ENCODE results near the gene VGLL4.
"Not testable (repeated sequence)": the region's sequence is repeated elsewhere in the genome, so short reads cannot be mapped to it uniquely, and the experiment has no call there.

The VGLL4 gene

DNA sequence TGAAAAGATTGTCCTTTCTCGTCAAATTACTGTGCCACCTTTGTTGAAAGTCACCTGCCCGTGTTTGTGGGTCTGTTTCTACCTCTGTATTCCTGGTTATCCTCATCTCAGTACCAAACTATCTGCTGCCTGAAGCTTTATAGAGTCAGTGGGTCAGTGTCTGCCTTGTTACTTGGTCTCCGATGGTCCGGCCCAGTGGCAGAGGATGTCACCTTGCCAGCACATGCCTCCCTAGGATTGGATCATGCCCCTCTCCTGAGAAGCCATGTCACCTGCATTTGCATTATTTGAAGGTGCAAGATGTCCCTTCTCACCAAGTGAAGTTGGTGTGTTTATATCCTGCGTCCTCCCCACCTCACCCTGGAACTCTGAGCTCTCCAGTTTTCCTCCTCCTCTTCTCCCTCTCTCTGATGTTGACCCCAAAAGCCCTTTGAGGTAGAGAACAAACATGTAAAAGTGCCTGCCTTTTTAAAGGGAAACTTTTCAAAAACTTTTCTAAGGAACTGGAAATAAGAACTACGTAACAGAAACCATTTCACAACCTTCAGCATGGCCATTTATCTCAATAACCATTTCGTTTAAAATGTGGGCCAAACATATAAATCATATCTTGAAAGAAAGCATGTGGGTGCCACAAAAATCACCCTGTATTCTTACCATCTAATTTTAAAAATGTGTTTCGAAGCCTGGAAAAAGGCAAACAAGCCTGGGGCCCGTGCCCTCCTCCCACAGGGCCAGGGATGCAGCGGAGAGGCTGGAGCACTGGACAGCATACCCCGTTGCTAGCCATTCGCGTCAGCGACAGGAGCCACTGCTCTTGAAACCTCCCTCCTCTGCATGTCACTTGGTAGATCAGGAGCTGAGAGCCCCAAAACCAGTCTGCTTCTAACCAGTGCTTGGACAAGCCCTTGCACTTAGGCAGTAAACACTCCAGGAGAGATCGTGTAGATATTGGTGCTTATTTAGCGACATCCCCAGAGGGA is 102.1 kb downstream of the VGLL4 start:
- TF ChIP-seq POLR2A (IDR thresholded peaks at IDR 0.05; ENCODE audit: low read length) (no peak), GATA1 (IDR thresholded peaks at IDR 0.05; ENCODE audit: low read depth, low read length) (no peak)
- DNase-seq: no peak

DNA sequence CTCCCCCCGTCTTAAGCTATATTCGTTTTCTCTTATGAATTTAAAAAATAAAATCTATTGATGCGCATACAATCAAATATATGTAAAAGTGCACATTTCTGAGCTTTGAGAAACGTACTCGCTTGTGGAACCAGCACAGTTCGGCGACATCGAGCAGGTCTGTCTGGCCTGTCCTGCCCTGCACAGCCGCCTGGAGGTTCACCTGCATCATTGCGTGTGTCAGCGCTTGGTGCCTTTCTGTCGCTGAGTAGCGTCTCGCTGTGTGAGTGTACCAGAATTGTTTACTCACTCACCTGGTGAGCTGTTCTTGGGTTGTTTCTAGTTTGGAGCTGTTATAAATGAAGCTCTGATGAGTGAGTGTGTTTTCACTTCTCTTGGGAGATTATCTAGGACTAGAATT is 104.0 kb downstream of the VGLL4 start:
- TF ChIP-seq POLR2A (IDR thresholded peaks at IDR 0.05; ENCODE audit: low read length) (no peak), GATA1 (IDR thresholded peaks at IDR 0.05; ENCODE audit: low read depth, low read length) (no peak)
- DNase-seq: no peak

DNA sequence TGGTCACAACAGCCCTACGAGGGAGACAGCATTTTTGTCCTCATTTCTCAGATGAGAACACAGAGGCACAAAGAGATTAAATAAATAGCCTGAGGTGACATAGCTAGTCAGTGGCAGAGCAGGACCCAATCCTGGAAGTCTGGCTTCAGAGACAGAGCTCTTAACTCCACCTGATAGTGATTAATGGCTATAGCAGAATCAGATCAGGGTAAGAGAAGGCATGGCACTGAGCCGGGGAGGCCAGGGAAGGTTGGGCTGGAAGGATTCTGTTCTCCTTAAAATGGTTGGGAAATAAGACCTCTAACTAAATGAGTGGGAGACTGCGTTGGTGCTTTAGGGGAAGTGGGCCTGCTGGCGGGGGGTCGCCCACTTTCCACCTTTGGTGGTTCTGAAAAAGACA is 104.5 kb downstream of the VGLL4 start:
- TF ChIP-seq GATA1 (IDR thresholded peaks at IDR 0.05; ENCODE audit: low read depth, low read length) (no peak), POLR2A (IDR thresholded peaks at IDR 0.05; ENCODE audit: low read length) (no peak)
- no peak for DNase-seq

DNA sequence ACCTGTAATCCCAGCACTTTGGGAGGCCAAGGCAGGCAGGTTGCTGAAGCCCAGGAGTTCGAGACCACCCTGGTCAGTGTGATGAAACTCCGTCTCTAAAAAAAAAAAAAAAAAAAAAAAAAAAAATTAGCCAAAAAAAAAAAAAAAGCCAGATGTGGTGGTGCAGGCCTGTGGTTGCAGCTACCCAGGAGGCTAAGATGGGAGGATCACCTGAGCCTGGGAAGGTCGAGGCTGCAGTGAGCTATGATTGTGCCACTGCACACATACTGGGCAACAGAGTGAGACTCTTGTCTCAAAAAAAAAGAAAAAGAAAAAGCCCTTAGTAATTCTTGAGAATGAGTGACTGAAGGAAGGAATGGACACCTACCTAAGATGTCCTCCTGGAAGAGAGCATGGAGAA is 105.1 kb downstream of the VGLL4 start:
- DNase-seq: no peak
- TF ChIP-seq POLR2A (IDR thresholded peaks at IDR 0.05; ENCODE audit: low read length) (no peak), GATA1 (IDR thresholded peaks at IDR 0.05; ENCODE audit: low read depth, low read length) (no peak)

DNA sequence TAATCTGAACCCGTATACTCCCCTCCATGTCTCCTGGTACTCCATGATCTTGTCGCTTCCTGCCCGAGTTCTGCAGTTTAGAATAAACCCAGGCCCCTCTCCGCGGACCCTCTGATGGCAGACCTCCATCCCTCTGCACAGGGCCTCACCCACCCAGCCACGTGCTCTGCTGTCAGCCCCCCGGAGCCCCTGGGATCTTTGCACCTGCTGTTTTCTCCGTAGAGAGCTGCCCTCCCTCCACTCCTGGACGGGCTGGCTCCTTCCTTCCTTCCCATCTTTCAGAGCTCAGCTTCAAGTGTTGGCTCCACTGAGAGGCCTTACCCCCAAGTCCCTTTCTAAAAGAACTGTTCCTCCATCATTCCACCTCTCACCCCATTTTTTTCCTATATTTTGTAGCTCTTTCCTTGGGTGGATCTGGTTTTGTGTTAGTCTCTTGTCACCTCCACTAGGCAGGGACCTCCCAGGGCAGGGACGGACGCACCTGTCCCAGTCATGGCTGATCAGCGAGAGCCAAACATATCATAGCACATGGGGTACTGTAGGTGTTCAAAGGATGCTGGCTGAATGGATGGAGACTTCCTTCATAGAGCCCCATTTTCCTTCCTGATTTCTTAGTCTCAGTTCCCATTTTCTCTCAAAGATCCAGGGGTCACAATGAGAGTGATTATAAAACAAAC is 106.6 kb downstream of the VGLL4 start:
- no peak for DNase-seq
- TF ChIP-seq GATA1 (IDR thresholded peaks at IDR 0.05; ENCODE audit: low read depth, low read length) (no peak), POLR2A (IDR thresholded peaks at IDR 0.05; ENCODE audit: low read length) (no peak)

DNA sequence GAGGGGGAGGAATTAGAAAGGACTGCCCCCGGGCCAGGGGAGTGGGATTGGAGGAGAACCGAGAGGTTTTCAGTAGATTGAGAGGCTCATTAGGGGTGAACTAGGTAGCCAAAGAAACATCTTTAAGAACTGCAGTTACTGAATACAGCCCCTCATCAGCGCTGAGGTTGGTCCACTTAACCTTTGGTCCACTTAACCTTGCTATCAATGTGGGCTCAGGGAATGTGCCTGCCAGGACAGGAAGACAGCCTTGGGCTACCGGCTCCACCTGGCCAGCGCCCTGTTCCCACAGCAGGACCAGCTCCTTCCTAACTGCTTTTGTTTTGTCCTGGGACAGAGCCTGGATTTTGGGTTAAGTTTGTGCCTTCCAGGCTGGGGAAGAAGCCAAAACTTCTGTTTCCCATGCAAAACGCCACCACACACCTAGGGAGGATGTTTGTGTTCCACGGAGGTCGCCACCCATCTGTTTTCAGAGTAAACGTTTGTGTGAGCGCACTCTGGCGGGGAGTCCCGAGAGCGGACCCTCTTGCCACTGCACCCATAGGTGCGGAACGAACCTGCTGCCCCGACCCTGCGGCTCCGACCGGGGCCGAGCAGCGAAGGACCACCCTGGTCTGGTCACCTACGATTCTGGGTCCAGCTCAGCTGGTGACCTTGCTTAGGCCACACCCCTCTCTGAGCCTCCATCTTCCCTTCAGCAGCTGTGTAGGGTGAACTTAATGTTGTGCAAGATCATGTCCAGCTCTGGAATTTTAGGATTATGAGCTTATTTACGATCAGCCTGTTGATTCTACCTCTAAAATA is 107.4 kb downstream of the VGLL4 start:
- DNase-seq: no peak
- no peak for TF ChIP-seq POLR2A (IDR thresholded peaks at IDR 0.05; ENCODE audit: low read length)
- no peak for TF ChIP-seq GATA1 (IDR thresholded peaks at IDR 0.05; ENCODE audit: low read depth, low read length)

DNA sequence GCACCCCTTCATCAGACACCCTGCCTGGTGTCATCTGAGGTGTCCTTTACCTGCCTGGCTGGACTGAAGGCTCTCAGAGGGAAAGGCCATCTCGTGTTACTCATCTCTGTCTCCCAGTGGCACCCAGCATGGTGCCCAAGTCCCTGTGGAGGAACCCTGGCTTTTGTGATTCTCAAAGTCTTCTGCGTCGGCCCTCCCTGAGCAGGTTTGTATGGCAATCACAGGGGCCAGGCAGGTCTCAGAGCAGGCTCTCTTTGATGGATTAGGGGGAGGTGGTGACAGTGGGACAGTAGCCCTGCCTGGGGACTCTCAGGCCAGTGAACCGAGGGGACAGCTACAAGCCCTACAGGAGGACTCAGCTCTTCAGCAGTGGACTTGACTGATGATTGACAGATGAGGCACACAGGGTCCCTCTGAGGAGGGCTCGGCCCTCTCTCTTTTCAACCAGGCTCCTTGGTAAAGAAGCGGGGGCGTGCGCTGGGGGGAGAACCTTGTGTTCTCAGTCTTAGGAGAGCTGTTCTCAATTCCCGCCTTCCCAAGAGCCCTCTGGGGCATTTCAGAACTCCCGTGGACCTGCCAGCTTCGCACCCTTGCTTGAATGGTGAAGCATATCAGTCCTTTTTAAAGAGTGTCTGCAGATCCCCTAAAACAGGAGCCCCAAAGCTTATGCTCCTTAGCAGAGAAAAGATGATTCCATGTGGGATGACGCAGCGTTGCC is 108.3 kb downstream of the VGLL4 start:
- no peak for DNase-seq
- TF ChIP-seq GATA1 (IDR thresholded peaks at IDR 0.05; ENCODE audit: low read depth, low read length): no peak
- TF ChIP-seq POLR2A (IDR thresholded peaks at IDR 0.05; ENCODE audit: low read length): no peak

DNA sequence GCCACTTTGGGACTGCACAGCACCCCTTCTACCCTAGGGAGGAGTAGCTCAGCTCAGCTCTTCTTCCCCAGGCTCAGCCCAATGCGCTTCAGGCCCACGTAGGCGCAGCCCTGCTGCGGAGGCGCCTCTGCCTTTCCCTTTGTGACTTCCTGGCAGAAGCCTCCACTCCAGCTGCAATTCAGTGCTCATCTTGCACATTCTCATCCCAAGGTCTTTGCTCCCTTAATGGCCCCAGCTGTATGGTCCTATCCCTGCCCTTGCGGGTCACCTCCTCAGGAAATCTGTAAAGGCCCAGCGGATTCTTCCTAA is 109.0 kb downstream of the VGLL4 start:
- DNase-seq: no peak
- TF ChIP-seq GATA1 (IDR thresholded peaks at IDR 0.05; ENCODE audit: low read depth, low read length) (no peak), POLR2A (IDR thresholded peaks at IDR 0.05; ENCODE audit: low read length) (no peak)

DNA sequence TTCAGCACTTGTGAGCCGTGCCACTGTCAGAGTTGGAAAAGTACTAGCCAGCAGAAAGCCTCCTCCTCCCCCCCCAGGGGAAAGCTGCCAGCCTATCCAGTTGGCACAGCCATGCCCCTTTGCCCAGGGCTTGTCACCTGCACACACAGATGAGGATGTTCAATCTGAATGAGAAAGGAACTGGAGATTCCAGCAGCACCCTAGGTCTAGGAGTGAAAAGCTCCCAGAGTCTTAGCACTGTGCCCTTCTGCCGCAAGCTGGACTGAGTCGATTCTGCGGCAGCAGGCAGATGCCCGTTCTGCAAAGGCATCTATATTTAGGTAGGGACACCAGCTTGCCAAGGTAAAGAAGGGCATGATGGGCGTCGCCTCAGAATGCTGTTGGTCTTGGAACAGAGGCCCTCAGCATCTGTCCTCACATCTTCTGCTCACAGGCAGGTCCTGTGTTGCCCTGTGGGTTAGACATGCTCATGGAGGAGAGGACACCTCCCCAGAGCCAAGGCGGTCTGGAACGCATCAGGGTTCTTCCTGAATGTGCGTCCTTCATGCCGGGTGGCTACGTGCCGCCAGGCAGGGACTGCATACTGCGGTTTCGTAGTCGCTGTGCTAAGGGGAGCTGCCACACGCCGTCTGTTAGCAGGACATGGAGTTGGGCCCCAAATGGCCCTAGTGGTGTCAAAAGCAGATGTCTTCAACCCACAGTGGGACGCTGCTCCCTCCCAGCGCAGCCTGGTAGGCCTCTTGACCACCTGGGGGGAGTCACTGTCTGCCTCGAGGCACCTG is 109.5 kb downstream of the VGLL4 start:
- TF ChIP-seq GATA1 (IDR thresholded peaks at IDR 0.05; ENCODE audit: low read depth, low read length) (no peak), POLR2A (IDR thresholded peaks at IDR 0.05; ENCODE audit: low read length) (no peak)
- DNase-seq: no peak

DNA sequence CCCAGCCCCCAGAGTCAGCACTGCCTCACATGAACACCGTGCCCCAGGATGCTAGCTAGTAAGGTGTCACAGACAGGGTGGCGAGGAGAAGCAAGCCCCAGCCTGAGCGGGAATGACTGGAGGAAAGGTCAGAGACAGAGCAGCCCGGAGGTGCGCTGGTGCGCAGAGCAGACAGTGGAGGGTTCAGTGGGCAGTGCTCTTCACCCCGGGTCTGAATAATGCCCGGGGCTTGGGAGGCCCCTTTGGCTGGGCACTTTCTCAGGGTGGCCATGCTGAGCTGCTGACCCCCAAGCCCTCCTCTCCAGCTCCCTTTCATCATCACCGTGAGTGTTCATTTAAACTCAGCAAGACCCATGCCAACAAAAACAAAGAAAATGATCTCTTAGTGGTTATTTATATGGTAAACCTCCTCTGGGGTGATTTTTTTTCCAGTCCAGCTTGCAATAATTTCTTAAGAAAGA is 110.8 kb downstream of the VGLL4 start:
- no peak for DNase-seq
- TF ChIP-seq POLR2A (IDR thresholded peaks at IDR 0.05; ENCODE audit: low read length) (no peak), GATA1 (IDR thresholded peaks at IDR 0.05; ENCODE audit: low read depth, low read length) (no peak)

DNA sequence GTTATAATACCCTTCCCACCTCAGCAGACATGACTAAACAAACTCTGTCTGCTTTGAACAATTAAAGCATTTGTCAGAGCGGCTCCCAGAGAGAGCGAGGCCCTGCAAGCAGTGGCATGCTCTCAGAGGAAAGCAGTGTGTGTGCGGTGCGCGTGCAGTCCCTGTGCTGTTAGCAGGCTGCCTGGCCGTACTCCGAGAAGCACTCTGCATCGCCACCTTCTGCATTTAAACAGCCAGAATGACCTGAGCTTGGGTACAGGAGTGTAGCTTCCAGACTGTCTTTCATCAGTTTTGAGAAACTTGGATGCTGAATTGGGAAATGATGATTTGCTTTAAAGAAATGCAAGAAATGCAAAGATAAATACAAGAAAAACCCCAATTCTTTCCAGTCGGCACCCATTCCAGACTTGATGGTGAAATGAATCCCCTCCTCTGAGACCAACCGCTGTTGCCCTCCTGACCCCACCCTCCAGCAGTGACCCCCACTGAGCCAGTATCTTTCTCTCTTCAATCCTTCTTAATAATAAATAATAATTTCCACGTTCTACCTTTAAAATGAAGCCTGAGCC is 113.5 kb downstream of the VGLL4 start:
- DNase-seq: no peak
- no peak for TF ChIP-seq POLR2A (IDR thresholded peaks at IDR 0.05; ENCODE audit: low read length)
- no peak for TF ChIP-seq GATA1 (IDR thresholded peaks at IDR 0.05; ENCODE audit: low read depth, low read length)

DNA sequence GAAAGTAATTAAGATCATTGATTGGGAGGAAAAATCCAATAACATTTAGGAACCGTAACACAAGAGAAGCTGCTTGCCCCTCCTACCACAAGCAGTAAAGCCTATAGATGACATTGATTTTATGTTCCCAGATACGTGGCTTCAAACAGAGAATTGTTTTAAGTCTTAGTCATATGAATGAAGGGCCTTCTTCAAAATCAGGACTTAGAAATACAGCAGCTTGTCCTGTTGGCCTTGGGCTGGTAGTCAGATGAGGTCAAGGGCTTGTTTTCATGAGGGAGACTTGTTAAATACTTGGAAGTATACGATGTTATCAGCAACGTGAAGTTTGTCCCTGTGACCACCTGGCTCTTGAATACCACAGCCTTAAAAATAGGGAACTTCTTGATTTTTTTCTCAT is 114.4 kb downstream of the VGLL4 start:
- TF ChIP-seq GATA1 (IDR thresholded peaks at IDR 0.05; ENCODE audit: low read depth, low read length) (no peak), POLR2A (IDR thresholded peaks at IDR 0.05; ENCODE audit: low read length) (no peak)
- no peak for DNase-seq

DNA sequence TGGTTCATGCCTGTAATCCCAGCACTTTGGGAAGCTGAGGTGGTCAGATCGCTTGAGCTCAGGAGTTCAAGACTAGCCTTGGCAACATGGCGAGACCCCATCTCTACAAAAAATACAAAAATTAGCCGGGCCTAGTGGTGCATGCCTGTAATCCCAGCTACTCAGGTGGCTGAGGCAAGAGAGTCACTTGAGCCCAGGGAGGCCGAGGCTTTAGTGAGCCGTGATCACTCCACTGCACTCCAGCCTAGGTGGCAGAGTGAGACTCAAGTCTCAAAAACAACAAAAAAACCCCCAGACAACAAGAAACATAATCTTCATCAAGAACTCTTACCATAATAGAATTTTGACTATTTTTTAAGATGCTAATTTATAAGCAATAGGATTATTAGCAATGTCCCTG is 117.6 kb downstream of the VGLL4 start:
- DNase-seq: not testable (repeated sequence)

All from erythroblast (primary cell).